Fibroblast of the aortic adventitia (primary cell): Measurements from ENCODE around the gene ALK. TPM values are rescaled to one million over a fixed set of nuclear protein-coding genes. Genes with fewer than 3 reads are reported as not detected.
A peak's percentile ranks its signal among the peaks of the same experiment; 100 is the strongest.

Experiments used
- DNase-seq: peaks from one replicate; pipeline ENCODE4 v3.0.0-alpha.2; 2010; ENCODE audit warnings: low read depth
- H3K4me3 ChIP-seq: 2 replicates; pipeline ENCODE4 v1.5.1; 2011; ENCODE audit warnings: low read depth, mild to moderate bottlenecking, control low read depth, low read length, moderate library complexity
- total RNA-seq: library from RNA; depleted of rRNA; stranded (reverse); fragments of >200 nt; gene quantifications from 2 replicates; pipeline ENCODE4 v1.2.3, GENCODE V29; 2012; ENCODE audit warnings: low replicate concordance
- TF ChIP-seq, protein P1 (sequence below): IDR thresholded peaks from 2 replicates; pipeline ENCODE4 v1.5.1; 2011; ENCODE audit warnings: mild to moderate bottlenecking, low read length, control low read depth, inconsistent platforms; ENCODE audit not compliant: insufficient read depth

Gene ALK
- total RNA-seq, 1 donor: 0.27 TPM

DNA sequence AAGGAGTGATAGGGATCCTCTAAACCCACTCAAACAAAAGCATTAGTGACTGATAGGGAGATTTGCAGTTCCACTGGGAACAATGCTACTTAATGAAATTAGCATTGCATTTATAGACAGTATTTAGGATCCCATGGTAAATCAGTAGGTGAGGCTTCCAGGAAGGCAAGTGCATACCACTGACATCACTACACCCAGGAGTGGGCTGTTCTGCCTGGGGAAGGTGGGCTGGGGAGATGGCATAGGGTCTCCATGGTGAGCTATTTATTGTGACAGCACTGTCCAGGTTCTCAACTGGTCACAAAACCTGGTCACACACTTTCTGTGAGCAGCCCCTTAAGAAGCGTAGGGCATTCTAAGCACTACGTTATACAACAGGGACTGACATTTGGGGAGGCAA, 262.2 kb downstream of the ALK start:
- TF ChIP-seq, protein P1, sequence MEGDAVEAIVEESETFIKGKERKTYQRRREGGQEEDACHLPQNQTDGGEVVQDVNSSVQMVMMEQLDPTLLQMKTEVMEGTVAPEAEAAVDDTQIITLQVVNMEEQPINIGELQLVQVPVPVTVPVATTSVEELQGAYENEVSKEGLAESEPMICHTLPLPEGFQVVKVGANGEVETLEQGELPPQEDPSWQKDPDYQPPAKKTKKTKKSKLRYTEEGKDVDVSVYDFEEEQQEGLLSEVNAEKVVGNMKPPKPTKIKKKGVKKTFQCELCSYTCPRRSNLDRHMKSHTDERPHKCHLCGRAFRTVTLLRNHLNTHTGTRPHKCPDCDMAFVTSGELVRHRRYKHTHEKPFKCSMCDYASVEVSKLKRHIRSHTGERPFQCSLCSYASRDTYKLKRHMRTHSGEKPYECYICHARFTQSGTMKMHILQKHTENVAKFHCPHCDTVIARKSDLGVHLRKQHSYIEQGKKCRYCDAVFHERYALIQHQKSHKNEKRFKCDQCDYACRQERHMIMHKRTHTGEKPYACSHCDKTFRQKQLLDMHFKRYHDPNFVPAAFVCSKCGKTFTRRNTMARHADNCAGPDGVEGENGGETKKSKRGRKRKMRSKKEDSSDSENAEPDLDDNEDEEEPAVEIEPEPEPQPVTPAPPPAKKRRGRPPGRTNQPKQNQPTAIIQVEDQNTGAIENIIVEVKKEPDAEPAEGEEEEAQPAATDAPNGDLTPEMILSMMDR: no peak
- H3K4me3 ChIP-seq: no peak overlapping the region
- no peak for DNase-seq

DNA sequence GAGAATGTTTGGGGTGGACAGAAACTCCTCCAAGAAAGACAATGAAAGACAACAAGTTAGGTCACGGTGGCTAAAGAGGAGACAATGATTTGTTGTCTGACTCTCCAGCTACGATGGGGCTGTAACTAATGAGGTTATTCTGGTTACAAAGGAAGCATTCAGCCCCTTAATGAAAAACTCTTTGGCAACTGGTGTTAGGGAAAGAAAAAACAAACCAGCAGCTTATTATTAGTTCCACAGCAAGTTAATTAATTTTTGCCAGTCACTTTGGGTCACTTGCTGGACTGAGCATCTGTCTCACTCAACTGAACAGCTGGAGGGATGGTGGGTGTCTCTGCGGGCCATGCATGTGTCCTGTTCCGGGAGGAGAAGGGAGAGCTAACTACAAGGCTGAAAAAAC, 263.7 kb downstream of the ALK start:
- H3K4me3 ChIP-seq: no peak overlapping the region
- TF ChIP-seq, protein P1: no peak
- DNase-seq: no peak

DNA sequence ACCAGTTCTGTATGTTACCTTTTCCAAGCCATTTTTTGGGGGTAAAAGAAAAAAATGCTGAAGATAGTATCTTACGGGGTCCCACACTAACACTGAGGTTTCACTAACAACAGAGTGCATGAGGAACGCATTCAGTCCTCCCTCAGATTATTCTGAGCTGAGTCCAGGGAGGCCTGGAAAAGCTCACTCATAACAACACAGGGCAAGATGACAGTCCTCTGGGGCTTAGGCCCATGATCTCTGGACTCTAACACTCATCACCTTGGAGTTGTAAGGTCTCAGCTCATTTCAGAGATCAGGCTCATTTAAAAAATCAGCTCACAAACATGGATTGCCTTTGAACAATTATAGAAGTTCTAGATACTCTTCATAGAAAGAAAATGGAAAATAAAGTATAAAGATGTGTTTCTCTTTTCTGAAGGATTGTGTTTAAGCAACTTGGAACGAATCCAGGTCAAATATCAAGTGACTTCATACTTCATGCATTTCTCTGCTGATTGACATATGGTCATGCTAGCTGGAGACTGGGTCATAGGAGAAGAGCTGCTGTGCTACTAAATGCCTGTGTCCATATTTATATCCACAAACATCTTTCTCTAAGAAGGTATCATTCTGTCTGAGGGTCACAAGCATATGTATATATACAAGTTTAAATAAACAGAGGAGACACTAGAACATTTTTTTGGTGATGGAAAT, 265.8 kb downstream of the ALK start:
- no peak for DNase-seq

DNA sequence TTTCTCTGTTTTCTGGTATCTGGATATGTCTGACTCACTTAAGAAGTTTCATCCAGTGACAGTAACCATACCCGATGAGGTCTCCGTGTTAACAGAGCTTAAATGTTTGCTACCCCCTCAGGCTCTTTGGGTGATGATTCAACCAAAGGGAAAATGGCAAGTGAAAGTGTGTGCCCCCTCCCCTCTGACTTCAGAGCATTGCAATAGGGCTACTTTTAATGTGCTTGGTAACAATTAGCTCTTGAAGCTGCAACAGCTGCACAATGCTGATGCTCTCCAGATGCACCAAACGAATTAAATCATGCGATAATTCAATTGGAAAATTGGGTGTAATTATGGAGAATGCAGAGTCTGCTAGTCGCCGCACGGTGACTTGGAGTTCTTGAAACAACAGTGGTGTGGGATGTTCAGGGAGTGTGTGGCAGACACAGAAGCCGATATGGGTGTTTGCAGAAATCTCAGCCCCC, 270.7 kb downstream of the ALK start:
- TF ChIP-seq, protein P1: no peak
- H3K4me3 ChIP-seq: no peak overlapping the region
- DNase-seq: peak; percentile 40

More for the DNA sequence above, 265.8 kb downstream of the ALK start:
- H3K4me3 ChIP-seq: no peak overlapping the region
- TF ChIP-seq, protein P1: no peak

DNA sequence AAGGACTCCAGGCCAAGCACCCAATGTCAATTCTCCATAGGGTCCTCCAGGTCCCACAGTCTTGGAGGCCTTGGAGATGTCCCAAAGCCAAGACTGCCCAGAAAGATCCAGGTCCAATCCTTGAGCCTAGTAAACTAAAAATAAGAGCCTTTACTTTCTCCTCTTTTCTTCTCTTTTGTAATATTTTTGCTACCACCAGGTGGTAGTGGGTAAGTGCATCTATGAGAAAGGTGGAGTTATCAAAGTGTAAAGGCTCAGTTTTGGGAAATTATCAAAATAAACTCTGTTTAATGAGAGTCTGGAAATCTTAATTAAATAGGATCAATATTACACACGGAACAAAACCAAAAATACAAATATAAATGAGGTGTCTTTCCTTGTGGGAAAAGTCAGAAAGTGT, 276.4 kb downstream of the ALK start:
- no peak for DNase-seq
- TF ChIP-seq, protein P1: no peak
- H3K4me3 ChIP-seq: no peak overlapping the region

DNA sequence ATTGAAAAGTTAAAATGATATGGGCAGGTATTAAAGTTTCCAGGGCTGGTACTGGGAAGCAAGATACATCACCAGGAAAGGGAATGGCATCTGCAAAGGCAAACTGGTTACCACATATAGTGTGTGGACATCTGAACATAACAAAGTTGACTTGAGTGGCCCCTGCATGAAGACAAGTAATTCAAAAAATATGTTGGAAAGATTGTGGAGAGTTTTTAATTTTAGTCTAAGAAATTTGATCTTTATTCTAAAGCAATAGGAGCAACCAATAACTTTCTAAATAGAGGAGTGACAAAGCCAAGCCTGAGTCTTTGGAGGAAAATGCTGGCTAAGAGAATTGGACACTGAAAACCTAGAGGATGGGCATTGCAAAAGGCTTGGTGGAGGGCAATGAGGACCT, 278.2 kb downstream of the ALK start:
- no peak overlapping the region for H3K4me3 ChIP-seq
- DNase-seq: no peak
- TF ChIP-seq, protein P1: no peak

DNA sequence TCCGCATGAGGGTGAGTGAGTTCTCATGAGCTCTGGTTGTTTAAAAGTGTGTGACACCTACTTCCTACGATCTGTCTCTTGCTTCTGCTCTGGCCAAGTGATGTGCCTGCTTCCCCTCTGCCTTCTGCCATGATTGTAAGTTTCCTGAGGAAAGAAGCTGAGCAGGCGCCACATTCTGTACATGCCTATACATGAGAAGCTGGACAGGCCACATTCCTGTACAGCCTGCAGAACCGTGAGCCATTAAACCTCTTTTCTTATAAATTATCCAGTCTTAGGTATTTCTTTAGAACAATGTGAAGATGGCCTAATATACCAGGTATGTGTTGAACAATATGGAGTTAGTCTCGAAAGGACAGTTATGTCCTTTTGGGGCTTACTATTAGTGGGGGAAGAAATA, 281.0 kb downstream of the ALK start:
- TF ChIP-seq, protein P1: no peak

More for the DNA sequence above, 281.0 kb downstream of the ALK start:
- H3K4me3 ChIP-seq: no peak overlapping the region
- DNase-seq: no peak
